Bronchial epithelial cell (primary cell): Measurements from ENCODE around the gene THADA. TPM values are rescaled to one million over a fixed set of nuclear protein-coding genes. Genes with fewer than 3 reads are reported as not detected.
"Not testable (repeated sequence)": the region's sequence is repeated elsewhere in the genome, so short reads cannot be mapped to it uniquely, and the experiment has no call there.

Source experiments
- DNase-seq: peaks from one replicate; pipeline ENCODE4 v3.0.0-alpha.2; 2010; ENCODE audit warnings: low read depth
- FAIRE-seq: peaks from 2 replicates; lab custom pipeline; 2011; peaks lifted over from hg19 to GRCh38; lab: Jason Lieb, UNC
- H3K27me3 ChIP-seq: 2 replicates; pipeline ENCODE4 v1.5.1; 2011; ENCODE audit warnings: low read length; ENCODE audit not compliant: control insufficient read depth, insufficient read depth
- H3K36me3 ChIP-seq: 2 replicates; pipeline ENCODE4 v1.5.1; 2011; ENCODE audit warnings: low read length; ENCODE audit not compliant: control insufficient read depth, insufficient read depth
- H3K4me3 ChIP-seq: 2 replicates; pipeline ENCODE4 v1.5.1; 2011; ENCODE audit warnings: mild to moderate bottlenecking, low read depth, low read length, control low read depth
- CTCF ChIP-seq: IDR thresholded peaks from 2 replicates; pipeline ENCODE4 v1.5.1; 2011; ENCODE audit warnings: mild to moderate bottlenecking, moderate library complexity, low read length, control low read depth, inconsistent platforms; ENCODE audit not compliant: insufficient read depth, severe bottlenecking
- total RNA-seq: library from RNA; depleted of rRNA; stranded (reverse); fragments of >200 nt; gene quantifications from 2 replicates; pipeline ENCODE4 v1.2.1, GENCODE V29; 2014

The THADA gene
- 22.1 and 25.8 TPM in 2 replicates for total RNA-seq

- FAIRE-seq (no peak), DNase-seq (peak; percentile 97)
- Histone ChIP-seq H3K36me3 (no peaks in the 10 kb centered on the region), H3K4me3 (peak within 1 kb of the TSS; percentile 74), H3K27me3 (no peaks in the 10 kb centered on the region)
- no peak for TF ChIP-seq CTCF
Observed at GRCh38 chr2:43595603-43596412, at the start of gene THADA. TSS of gene THADA (minus strand) at chr2:43596038. CDS start at chr2:43592392, 3,646 bp downstream.

GRCh38 chr2:43643680-43644079 is 47.8 kb upstream of the THADA start:
- Histone ChIP-seq H3K4me3 (no peak overlapping the region), H3K36me3 (no peaks in the 10 kb centered on the region), H3K27me3 (no peaks in the 10 kb centered on the region)
- FAIRE-seq (no peak), DNase-seq (no peak)
- TF ChIP-seq CTCF, result no peak

- no peaks in the 10 kb centered on the region for H3K36me3 ChIP-seq
- no peak for TF ChIP-seq CTCF
- H3K4me3 ChIP-seq, result no peak overlapping the region
- no peak for DNase-seq
- FAIRE-seq, result no peak
- H3K27me3 ChIP-seq, result no peaks in the 10 kb centered on the region
Observed at GRCh38 chr2:43642363-43642762, 46.5 kb upstream of the THADA start.

GRCh38 chr2:43637030-43637803 is 41.4 kb upstream of the THADA start, which contains the start of gene PLEKHH2:
TSS of gene PLEKHH2 (plus strand) at chr2:43637260. CDS start at chr2:43644674, 7,414 bp downstream.
- Histone ChIP-seq H3K27me3 (no peaks in the 10 kb centered on the region), H3K36me3 (no peaks in the 10 kb centered on the region), H3K4me3 (peak within 1 kb of the TSS; percentile 59)
- FAIRE-seq (no peak), DNase-seq (peak; percentile 66)
- TF ChIP-seq CTCF, result no peak

- FAIRE-seq (no peak), DNase-seq (no peak)
- no peak for TF ChIP-seq CTCF
- peak overlapping the region; percentile 59 for H3K4me3 ChIP-seq
- no peaks in the 10 kb centered on the region for H3K27me3 ChIP-seq
- H3K36me3 ChIP-seq, result no peaks in the 10 kb centered on the region
Observed at GRCh38 chr2:43636621-43637020, 40.8 kb upstream of the THADA start.

GRCh38 chr2:43636153-43636552 is 40.3 kb upstream of the THADA start:
- not testable (repeated sequence) for DNase-seq, FAIRE-seq, H3K4me3 ChIP-seq, H3K36me3 ChIP-seq, H3K27me3 ChIP-seq
